ENCODE measurements around the gene SPINK2.

Gene SPINK2

GRCh38 chr4:56844802-56845580 is 23.5 kb upstream of the SPINK2 start:
- no peak for TF ChIP-seq USF1 (IDR thresholded peaks at IDR 0.05)
- TF ChIP-seq RAD21 (IDR thresholded peaks at IDR 0.05; ENCODE audit: low read depth): no peak
- TF ChIP-seq REST (IDR thresholded peaks at IDR 0.05; ENCODE audit: low read depth): no peak
- no peak for TF ChIP-seq TAF1 (IDR thresholded peaks at IDR 0.05; ENCODE audit: low read depth)
- TF ChIP-seq ZBTB7A (IDR thresholded peaks at IDR 0.05; ENCODE audit: low read depth): no peak
- no peak for TF ChIP-seq MAX (IDR thresholded peaks at IDR 0.05)
- no peak for TF ChIP-seq TCF12 (IDR thresholded peaks at IDR 0.05; ENCODE audit: low read depth)
- TF ChIP-seq CEBPB (IDR thresholded peaks at IDR 0.05): no peak
- no peak for TF ChIP-seq YY1 (IDR thresholded peaks at IDR 0.05; ENCODE audit: low read depth)
- TF ChIP-seq EGR1 (IDR thresholded peaks at IDR 0.05): no peak
- TF ChIP-seq TEAD4 (IDR thresholded peaks at IDR 0.05): no peak
- TF ChIP-seq EP300 (IDR thresholded peaks at IDR 0.05; ENCODE audit: borderline replicate concordance): no peak
- no peak for TF ChIP-seq FOXM1 (IDR thresholded peaks at IDR 0.05; ENCODE audit: borderline replicate concordance, low read depth)
- TF ChIP-seq NFIC (IDR thresholded peaks at IDR 0.05): no peak
- TF ChIP-seq CREB1 (IDR thresholded peaks at IDR 0.05; ENCODE audit: low read depth): no peak

- TF ChIP-seq NFIC (IDR thresholded peaks at IDR 0.05) (0 out of 2 replicates have a peak, but pooled peaks have one; percentile 18), FOXM1 (IDR thresholded peaks at IDR 0.05; ENCODE audit: borderline replicate concordance, low read depth) (no peak)
Observed at GRCh38 chr4:56843421-56843899, 22.0 kb upstream of the SPINK2 start.

- no peak for TF ChIP-seq USF1 (IDR thresholded peaks at IDR 0.05)
- TF ChIP-seq CREB1 (IDR thresholded peaks at IDR 0.05; ENCODE audit: low read depth): no peak
- TF ChIP-seq NFIC (IDR thresholded peaks at IDR 0.05): no peak
- no peak for TF ChIP-seq TCF12 (IDR thresholded peaks at IDR 0.05; ENCODE audit: low read depth)
- TF ChIP-seq CEBPB (IDR thresholded peaks at IDR 0.05): no peak
- no peak for TF ChIP-seq FOXM1 (IDR thresholded peaks at IDR 0.05; ENCODE audit: borderline replicate concordance, low read depth)
- TF ChIP-seq MAX (IDR thresholded peaks at IDR 0.05): no peak
- TF ChIP-seq REST (IDR thresholded peaks at IDR 0.05; ENCODE audit: low read depth): no peak
- no peak for TF ChIP-seq RAD21 (IDR thresholded peaks at IDR 0.05; ENCODE audit: low read depth)
- no peak for TF ChIP-seq TEAD4 (IDR thresholded peaks at IDR 0.05)
- TF ChIP-seq EGR1 (IDR thresholded peaks at IDR 0.05): no peak
- TF ChIP-seq ZBTB7A (IDR thresholded peaks at IDR 0.05; ENCODE audit: low read depth): no peak
Observed at GRCh38 chr4:56840559-56840958, 19.1 kb upstream of the SPINK2 start.

GRCh38 chr4:56828784-56829535 is 7.5 kb upstream of the SPINK2 start:
- TF ChIP-seq TEAD4 (IDR thresholded peaks at IDR 0.05): no peak
- TF ChIP-seq TAF1 (IDR thresholded peaks at IDR 0.05; ENCODE audit: low read depth): no peak
- no peak for TF ChIP-seq REST (IDR thresholded peaks at IDR 0.05; ENCODE audit: low read depth)
- no peak for TF ChIP-seq YY1 (IDR thresholded peaks at IDR 0.05; ENCODE audit: low read depth)
- TF ChIP-seq TCF12 (IDR thresholded peaks at IDR 0.05; ENCODE audit: low read depth): no peak
- TF ChIP-seq EGR1 (IDR thresholded peaks at IDR 0.05): no peak
